MCF 10A (cell line): ENCODE measurements around the gene GOLGA5. TPM values are rescaled to one million over a fixed set of nuclear protein-coding genes. Genes with fewer than 3 reads are reported as not detected.

Experiments used
- BruUV-seq: library from RNA; stranded (reverse); fragments of 400-500 nt; replicated peaks from 2 replicates; lab custom pipeline; 2021; lab: Mats Ljungman, UMichigan
- CTCF ChIA-PET: fragments of 300-600 bp; sonication (Branson Sonifier 250); formaldehyde crosslinking; extraction: SDS; loops from one replicate; lab custom pipeline; 2021; ENCODE audit warnings: antibody characterized with exemption, inconsistent platforms; lab: Yijun Ruan, JAX
- POLR2A ChIA-PET: fragments of 300-600, 350-650 bp; sonication (Branson Sonifier 250); formaldehyde crosslinking; extraction: SDS; loops from one replicate; lab custom pipeline; 2020; ENCODE audit warnings: antibody characterized with exemption, inconsistent platforms; lab: Yijun Ruan, JAX
- DNase-seq: peaks from one replicate; pipeline ENCODE4 v3.0.0-alpha.2; 2018; ENCODE audit not compliant: unreplicated experiment
- H3K27ac Mint-ChIP-seq: one replicate; pipeline ENCODE4 v1.8.0; 2022; ENCODE audit warnings: mild to moderate bottlenecking, low read depth, mixed read lengths; ENCODE audit not compliant: unreplicated experiment
- H3K27me3 Mint-ChIP-seq: one replicate; pipeline ENCODE4 v1.8.0; 2022; ENCODE audit warnings: mixed read lengths; ENCODE audit not compliant: insufficient read depth, unreplicated experiment
- H3K36me3 Mint-ChIP-seq: one replicate; pipeline ENCODE4 v1.8.0; 2022; ENCODE audit warnings: mild to moderate bottlenecking, moderate library complexity, mixed read lengths; ENCODE audit not compliant: insufficient read depth, unreplicated experiment
- H3K4me1 Mint-ChIP-seq: one replicate; pipeline ENCODE4 v1.8.0; 2022; ENCODE audit warnings: mixed read lengths; ENCODE audit not compliant: insufficient read depth, unreplicated experiment
- H3K4me3 Mint-ChIP-seq: one replicate; pipeline ENCODE4 v1.8.0; 2022; ENCODE audit warnings: mild to moderate bottlenecking, moderate library complexity, mixed read lengths; ENCODE audit not compliant: unreplicated experiment
- H3K9me3 Mint-ChIP-seq: one replicate; pipeline ENCODE4 v1.8.0; 2022; ENCODE audit warnings: mixed read lengths; ENCODE audit not compliant: unreplicated experiment
- CTCF ChIP-seq: fragments of 200-600 bp; IDR thresholded peaks from one replicate; pipeline ENCODE4 v1.8.0; 2022; ENCODE audit warnings: antibody characterized with exemption, mild to moderate bottlenecking; ENCODE audit not compliant: unreplicated experiment
- intact Hi-C: fragments of 100-400 bp; cut with micrococcal nuclease; formaldehyde crosslinking; loops from 2 replicates; pipeline ENCODE4 v1.14.1; 2022
- total RNA-seq: library from RNA; stranded (reverse); gene quantifications from 2 replicates; pipeline ENCODE4 v1.2.3, GENCODE V29; 2022

The GOLGA5 gene
- total RNA-seq, 1 experiment from 2014 or later: 64.8 TPM

- no peaks in the 10 kb centered on the region for H3K4me1 Mint-ChIP-seq
- BruUV-seq: no TSS peak
- H3K27me3 Mint-ChIP-seq: no peaks in the 10 kb centered on the region
- ChIA-PET CTCF (no interaction called here), POLR2A (interaction anchor here (0.5 to 0.6 kb wide), 2 partner anchors 204 to 1431 kb away, joined by 3 read pairs; no protein-coding TSS in a partner anchor)
- intact Hi-C loops: no loop called here
- DNase-seq: no peak
- no peak for TF ChIP-seq CTCF
- no peak overlapping the region for H3K27ac Mint-ChIP-seq
- H3K4me3 Mint-ChIP-seq: no peak overlapping the region
- no peaks in the 10 kb centered on the region for H3K9me3 Mint-ChIP-seq
- H3K36me3 Mint-ChIP-seq: peaks cover 91% of the 10 kb centered on the region
Observed at GRCh38 chr14:92832137-92832700, 38.1 kb downstream of the GOLGA5 start.

- DNase-seq: no peak
- Mint-ChIP-seq H3K9me3 (peaks cover 4% of the 10 kb centered on the region), H3K27me3 (no peaks in the 10 kb centered on the region), H3K4me1 (peaks cover 8% of the 10 kb centered on the region), H3K36me3 (peaks cover 63% of the 10 kb centered on the region), H3K27ac (no peak overlapping the region), H3K4me3 (no peak overlapping the region)
- intact Hi-C loops: no loop called here
- TF ChIP-seq CTCF: no peak
- CTCF ChIA-PET: no interaction called here
- no TSS peak for BruUV-seq
- POLR2A ChIA-PET: no interaction called here
Observed at GRCh38 chr14:92841930-92842329, 47.8 kb downstream of the GOLGA5 start.

DNA sequence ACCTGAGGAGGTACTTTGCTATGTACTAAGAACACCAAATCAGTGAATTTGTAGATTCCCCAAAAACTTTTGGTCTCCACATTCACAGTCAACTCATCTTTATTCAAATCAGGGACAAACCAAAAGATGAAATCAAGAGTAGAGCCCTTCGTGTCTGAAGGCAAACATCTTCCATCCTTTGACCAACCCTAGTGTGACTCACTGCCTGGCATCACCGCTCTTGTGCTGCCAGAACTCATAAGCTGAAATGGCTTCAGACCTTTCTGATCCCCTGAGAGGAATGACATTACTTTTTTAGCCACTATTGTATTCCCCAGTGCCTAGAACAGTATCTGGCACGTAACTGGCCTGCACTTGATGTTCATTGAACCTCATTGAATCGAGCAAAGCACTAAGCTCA, 50.1 kb downstream of the GOLGA5 start:
- H3K9me3 Mint-ChIP-seq: peaks cover 4% of the 10 kb centered on the region

More for the DNA sequence above, 50.1 kb downstream of the GOLGA5 start:
- no peak overlapping the region for H3K27ac Mint-ChIP-seq
- intact Hi-C loops: no loop called here
- no TSS peak for BruUV-seq
- peaks cover 10% of the 10 kb centered on the region for H3K4me1 Mint-ChIP-seq
- H3K4me3 Mint-ChIP-seq: no peak overlapping the region
- DNase-seq: peak; percentile 18
- ChIA-PET POLR2A (no interaction called here), CTCF (no interaction called here)
- no peak for TF ChIP-seq CTCF
- no peaks in the 10 kb centered on the region for H3K27me3 Mint-ChIP-seq
- peaks cover 40% of the 10 kb centered on the region for H3K36me3 Mint-ChIP-seq
